HL-60 (cell line): ENCODE data around the gene TMPRSS15.

Experiments
- CTCF ChIP-seq: IDR thresholded peaks from one replicate; pipeline ENCODE4 v1.5.1; 2011; ENCODE audit warnings: low read length, control low read depth, inconsistent platforms; ENCODE audit not compliant: insufficient read depth
- GABPA ChIP-seq: IDR thresholded peaks from 2 replicates; pipeline ENCODE4 v1.6.1; 2012; ENCODE audit warnings: low read depth
- POLR2AphosphoS5 ChIP-seq: IDR thresholded peaks from 2 replicates; pipeline ENCODE4 v1.6.1; 2012; ENCODE audit warnings: low read depth
- REST ChIP-seq: IDR thresholded peaks from 2 replicates; pipeline ENCODE4 v1.6.1; 2012; ENCODE audit warnings: low read depth; ENCODE audit not compliant: insufficient replicate concordance
- SPI1 ChIP-seq: IDR thresholded peaks from 2 replicates; pipeline ENCODE4 v1.6.1; 2012; ENCODE audit warnings: low read depth, mild to moderate bottlenecking, borderline replicate concordance

GRCh38 chr21:18350216-18350615 is 53.4 kb downstream of the TMPRSS15 start:
- TF ChIP-seq CTCF (no peak), REST (no peak), POLR2AphosphoS5 (no peak), SPI1 (no peak), GABPA (no peak)
